ENCODE measurements around the gene SYNRG.

Gene SYNRG

GRCh38 chr17:37605813-37606505 is 3.3 kb downstream of the SYNRG start:
- H3K4me3 ChIP-seq (ENCODE audit: low read depth, low read length), result no peak overlapping the region
- no peak for DNase-seq (ENCODE audit: low read depth)
- no peak for TF ChIP-seq CTCF (IDR thresholded peaks at IDR 0.05; ENCODE audit: low read depth, low read length, missing control alignments)
- in situ Hi-C loops (cut with HindIII; ENCODE audit: low sequenced_read_pairs), result no loop called here

GRCh38 chr17:37605081-37605480 is 4.1 kb downstream of the SYNRG start:
- no peak for TF ChIP-seq CTCF (IDR thresholded peaks at IDR 0.05; ENCODE audit: low read depth, low read length, missing control alignments)
- H3K4me3 ChIP-seq (ENCODE audit: low read depth, low read length), result no peak overlapping the region
- DNase-seq (ENCODE audit: low read depth), result no peak
- in situ Hi-C loops (cut with HindIII; ENCODE audit: low sequenced_read_pairs), result no loop called here

GRCh38 chr17:37604556-37604955 is 4.7 kb downstream of the SYNRG start:
- DNase-seq (ENCODE audit: low read depth), result no peak
- in situ Hi-C loops (cut with HindIII; ENCODE audit: low sequenced_read_pairs), result no loop called here
- no peak for TF ChIP-seq CTCF (IDR thresholded peaks at IDR 0.05; ENCODE audit: low read depth, low read length, missing control alignments)
- H3K4me3 ChIP-seq (ENCODE audit: low read depth, low read length), result no peak overlapping the region

GRCh38 chr17:37598145-37598544 is 11.1 kb downstream of the SYNRG start:
- in situ Hi-C loops (cut with HindIII; ENCODE audit: low sequenced_read_pairs), result no loop called here
- TF ChIP-seq CTCF (IDR thresholded peaks at IDR 0.05; ENCODE audit: low read depth, low read length, missing control alignments), result no peak
- no peak for DNase-seq (ENCODE audit: low read depth)
- H3K4me3 ChIP-seq (ENCODE audit: low read depth, low read length), result no peak overlapping the region

GRCh38 chr17:37592291-37592690 is 16.9 kb downstream of the SYNRG start:
- DNase-seq (ENCODE audit: low read depth), result no peak
- no peak overlapping the region for H3K4me3 ChIP-seq (ENCODE audit: low read depth, low read length)
- in situ Hi-C loops (cut with HindIII; ENCODE audit: low sequenced_read_pairs), result no loop called here
- TF ChIP-seq CTCF (IDR thresholded peaks at IDR 0.05; ENCODE audit: low read depth, low read length, missing control alignments), result no peak

- no peak for TF ChIP-seq CTCF (IDR thresholded peaks at IDR 0.05; ENCODE audit: low read depth, low read length, missing control alignments)
- no peak overlapping the region for H3K4me3 ChIP-seq (ENCODE audit: low read depth, low read length)
- DNase-seq (ENCODE audit: low read depth), result no peak
- in situ Hi-C loops (cut with HindIII; ENCODE audit: low sequenced_read_pairs), result no loop called here
Measured at GRCh38 chr17:37585066-37585465, 24.2 kb downstream of the SYNRG start.
